Measurements from ENCODE around the gene NSL1. TPM values are rescaled to one million over a fixed set of nuclear protein-coding genes. Genes with fewer than 3 reads are reported as not detected.

NSL1 gene
- total RNA-seq, 1 experiment from 2014 or later, result 36.4 TPM

DNA sequence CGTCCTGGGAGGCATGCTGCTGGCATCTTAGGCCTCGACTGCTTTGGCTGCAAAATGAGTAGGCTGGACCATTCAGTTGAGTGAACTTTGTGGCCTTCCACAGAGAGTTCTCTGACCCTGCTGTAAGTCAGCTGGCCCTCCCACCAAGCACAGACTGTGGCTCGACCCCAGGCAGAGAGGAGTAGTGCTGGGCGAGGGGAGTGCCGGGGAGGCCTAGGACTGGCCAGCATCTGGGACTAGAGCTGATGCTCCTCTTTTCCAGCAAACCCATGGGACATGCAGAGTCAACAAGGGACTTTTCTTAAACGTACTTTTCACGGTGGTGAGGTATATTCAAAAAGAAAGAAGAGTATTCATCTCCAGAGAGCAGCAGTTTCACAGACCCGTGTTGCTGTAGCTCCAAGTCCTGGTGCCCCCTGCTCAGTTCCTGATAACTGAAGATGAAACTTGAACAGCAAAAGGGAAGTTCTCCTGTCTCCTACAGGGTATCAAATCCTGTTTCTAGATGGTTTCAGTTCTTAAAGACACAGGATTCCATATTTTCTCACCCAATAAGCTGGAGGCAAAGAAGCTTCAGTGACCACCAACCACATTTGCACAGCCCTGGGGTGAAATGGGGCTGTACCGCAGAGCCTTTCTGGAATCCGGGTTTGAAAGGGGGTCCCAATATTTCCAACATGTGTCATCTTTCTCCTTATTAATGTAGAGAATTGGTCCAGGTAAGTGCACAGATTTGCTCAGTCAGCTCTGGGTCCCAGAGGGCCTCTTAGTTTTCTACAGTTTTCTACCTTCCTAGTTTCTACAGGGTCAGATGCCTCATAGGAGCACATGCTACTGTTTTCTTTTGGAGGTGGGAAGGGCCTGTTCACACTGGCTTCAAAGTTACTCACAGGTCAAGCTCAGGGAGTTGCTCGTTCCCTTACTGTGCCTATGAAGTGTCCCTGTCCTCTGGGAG lies 112.8 kb downstream of the NSL1 start:
- Histone ChIP-seq H4K20me1 (ENCODE audit: insufficient read depth) (no peaks in the 10 kb centered on the region), H3K79me2 (ENCODE audit: insufficient read depth, low read length) (no peaks in the 10 kb centered on the region), H3K9ac (ENCODE audit: low read length) (no peak overlapping the region), H3K4me1 (ENCODE audit: control insufficient read depth in 1 of 2, insufficient read depth in 2 of 2, low read length in 2 of 2) (no peaks in the 10 kb centered on the region), H3K9me2 (ENCODE audit: insufficient read depth) (no peaks in the 10 kb centered on the region), H3K36me3 (ENCODE audit: control insufficient read depth in 1 of 2, insufficient read depth in 2 of 2, low read length in 2 of 2) (no peaks in the 10 kb centered on the region), H3K9me3 (ENCODE audit: control insufficient read depth in 1 of 2, insufficient read depth in 1 of 2, low read depth in 1 of 2, low read length in 2 of 2) (no peaks in the 10 kb centered on the region), H3K4me2 (ENCODE audit: low read length) (no peak overlapping the region), H3K27me3 (ENCODE audit: insufficient read depth, low read length) (no peaks in the 10 kb centered on the region), H3K4me3 (replicated peaks in 1 of 2; ENCODE audit: low read depth in 1 of 2, low read length in 2 of 2) (no peak overlapping the region), H3K27ac (ENCODE audit: low read depth, low read length) (no peak overlapping the region), H2AFZ (ENCODE audit: low read depth, low read length, poor library complexity, severe bottlenecking) (no peak overlapping the region)
- POLR2A ChIA-PET, result no interaction called here
- no peak for ATAC-seq
- RAD21 ChIA-PET (ENCODE audit: low non-redundant PET in 1 of 2, low total read pairs in 2 of 2, uncharacterized antibody in 2 of 2, unreplicated experiment in 2 of 2), result no interaction called here
- TF ChIP-seq SIN3A (IDR thresholded peaks at IDR 0.05; ENCODE audit: low read depth) (no peak), TCF7L2 (IDR thresholded peaks at IDR 0.05; ENCODE audit: borderline replicate concordance, extremely low read depth, insufficient read depth, insufficient read length) (no peak), CEBPB (IDR thresholded peaks at IDR 0.05; ENCODE audit: low read depth) (no peak), CBX3 (IDR thresholded peaks at IDR 0.05; ENCODE audit: low read depth) (no peak), EZH2 (IDR thresholded peaks at IDR 0.05) (no peak), FOSL1 (IDR thresholded peaks at IDR 0.05; ENCODE audit: low read depth) (no peak)
- TF ChIP-seq, protein P1, sequence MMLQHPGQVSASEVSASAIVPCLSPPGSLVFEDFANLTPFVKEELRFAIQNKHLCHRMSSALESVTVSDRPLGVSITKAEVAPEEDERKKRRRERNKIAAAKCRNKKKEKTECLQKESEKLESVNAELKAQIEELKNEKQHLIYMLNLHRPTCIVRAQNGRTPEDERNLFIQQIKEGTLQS (IDR thresholded peaks at IDR 0.05), result no peak
- TF ChIP-seq, protein P2, sequence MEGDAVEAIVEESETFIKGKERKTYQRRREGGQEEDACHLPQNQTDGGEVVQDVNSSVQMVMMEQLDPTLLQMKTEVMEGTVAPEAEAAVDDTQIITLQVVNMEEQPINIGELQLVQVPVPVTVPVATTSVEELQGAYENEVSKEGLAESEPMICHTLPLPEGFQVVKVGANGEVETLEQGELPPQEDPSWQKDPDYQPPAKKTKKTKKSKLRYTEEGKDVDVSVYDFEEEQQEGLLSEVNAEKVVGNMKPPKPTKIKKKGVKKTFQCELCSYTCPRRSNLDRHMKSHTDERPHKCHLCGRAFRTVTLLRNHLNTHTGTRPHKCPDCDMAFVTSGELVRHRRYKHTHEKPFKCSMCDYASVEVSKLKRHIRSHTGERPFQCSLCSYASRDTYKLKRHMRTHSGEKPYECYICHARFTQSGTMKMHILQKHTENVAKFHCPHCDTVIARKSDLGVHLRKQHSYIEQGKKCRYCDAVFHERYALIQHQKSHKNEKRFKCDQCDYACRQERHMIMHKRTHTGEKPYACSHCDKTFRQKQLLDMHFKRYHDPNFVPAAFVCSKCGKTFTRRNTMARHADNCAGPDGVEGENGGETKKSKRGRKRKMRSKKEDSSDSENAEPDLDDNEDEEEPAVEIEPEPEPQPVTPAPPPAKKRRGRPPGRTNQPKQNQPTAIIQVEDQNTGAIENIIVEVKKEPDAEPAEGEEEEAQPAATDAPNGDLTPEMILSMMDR (IDR thresholded peaks at IDR 0.05 in 2 of 3, conservative IDR thresholded peaks at IDR 0.05 in 1 of 3; ENCODE audit: borderline replicate concordance in 1 of 3, insufficient read depth in 1 of 3, low read depth in 2 of 3, low read length in 2 of 3), result no peak
- TF ChIP-seq, protein P3, sequence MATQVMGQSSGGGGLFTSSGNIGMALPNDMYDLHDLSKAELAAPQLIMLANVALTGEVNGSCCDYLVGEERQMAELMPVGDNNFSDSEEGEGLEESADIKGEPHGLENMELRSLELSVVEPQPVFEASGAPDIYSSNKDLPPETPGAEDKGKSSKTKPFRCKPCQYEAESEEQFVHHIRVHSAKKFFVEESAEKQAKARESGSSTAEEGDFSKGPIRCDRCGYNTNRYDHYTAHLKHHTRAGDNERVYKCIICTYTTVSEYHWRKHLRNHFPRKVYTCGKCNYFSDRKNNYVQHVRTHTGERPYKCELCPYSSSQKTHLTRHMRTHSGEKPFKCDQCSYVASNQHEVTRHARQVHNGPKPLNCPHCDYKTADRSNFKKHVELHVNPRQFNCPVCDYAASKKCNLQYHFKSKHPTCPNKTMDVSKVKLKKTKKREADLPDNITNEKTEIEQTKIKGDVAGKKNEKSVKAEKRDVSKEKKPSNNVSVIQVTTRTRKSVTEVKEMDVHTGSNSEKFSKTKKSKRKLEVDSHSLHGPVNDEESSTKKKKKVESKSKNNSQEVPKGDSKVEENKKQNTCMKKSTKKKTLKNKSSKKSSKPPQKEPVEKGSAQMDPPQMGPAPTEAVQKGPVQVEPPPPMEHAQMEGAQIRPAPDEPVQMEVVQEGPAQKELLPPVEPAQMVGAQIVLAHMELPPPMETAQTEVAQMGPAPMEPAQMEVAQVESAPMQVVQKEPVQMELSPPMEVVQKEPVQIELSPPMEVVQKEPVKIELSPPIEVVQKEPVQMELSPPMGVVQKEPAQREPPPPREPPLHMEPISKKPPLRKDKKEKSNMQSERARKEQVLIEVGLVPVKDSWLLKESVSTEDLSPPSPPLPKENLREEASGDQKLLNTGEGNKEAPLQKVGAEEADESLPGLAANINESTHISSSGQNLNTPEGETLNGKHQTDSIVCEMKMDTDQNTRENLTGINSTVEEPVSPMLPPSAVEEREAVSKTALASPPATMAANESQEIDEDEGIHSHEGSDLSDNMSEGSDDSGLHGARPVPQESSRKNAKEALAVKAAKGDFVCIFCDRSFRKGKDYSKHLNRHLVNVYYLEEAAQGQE (IDR thresholded peaks at IDR 0.05; ENCODE audit: low read depth), result no peak
- CTCF ChIA-PET, result interaction anchor here (1.1 to 1.9 kb wide), 3 partner anchors 14 to 202 kb away, joined by 3 to 6 read pairs (median 3); no protein-coding TSS in a partner anchor
- BruUV-seq (replicated peaks), result no TSS peak
- intact Hi-C loops (cut with micrococcal nuclease), result no loop called here
- no peak for DNase-seq (ENCODE audit: low read depth, low spot score)
